ENCODE data around the gene ARHGEF28.

Gene ARHGEF28

DNA sequence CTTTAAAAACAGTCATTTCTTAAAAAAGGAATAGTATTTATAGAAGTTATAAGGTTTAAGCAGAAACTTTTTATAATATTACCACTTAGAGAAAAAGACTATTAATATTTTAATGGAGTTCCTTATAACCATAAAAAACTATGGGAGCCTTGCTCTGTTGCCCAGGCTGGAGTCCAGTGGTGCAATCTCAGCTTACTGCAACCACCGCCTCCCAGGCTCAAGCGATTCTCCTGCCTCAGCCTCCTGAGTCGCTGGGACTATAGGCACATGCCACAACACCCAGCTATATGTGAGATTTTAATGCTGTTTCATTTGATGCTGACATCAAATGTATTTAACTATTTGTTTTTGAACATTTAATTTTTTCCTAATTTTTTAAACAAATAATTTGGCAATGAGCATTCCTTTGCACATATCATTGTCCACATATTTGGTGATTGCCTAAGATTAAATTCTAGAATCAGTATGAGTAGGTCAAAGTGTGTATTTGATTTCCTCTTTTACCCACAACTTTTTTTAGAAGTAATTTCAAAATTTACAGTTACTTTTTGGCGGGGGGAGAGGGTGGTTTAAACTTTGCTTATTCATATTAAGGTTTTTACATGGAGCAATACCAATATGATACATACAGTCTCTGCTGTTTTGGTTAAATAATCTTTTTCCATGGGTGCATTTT is 235.5 kb downstream of the ARHGEF28 start:
- DNase-seq (ENCODE audit: low spot score), result no peak

GRCh38 chr5:73862796-73863195 is 236.8 kb downstream of the ARHGEF28 start:
- no peak for DNase-seq (ENCODE audit: low spot score)

GRCh38 chr5:73863876-73864275 is 237.9 kb downstream of the ARHGEF28 start:
- no peak for DNase-seq (ENCODE audit: low spot score)

GRCh38 chr5:73865315-73865714 is 239.3 kb downstream of the ARHGEF28 start:
- no peak for DNase-seq (ENCODE audit: low spot score)

GRCh38 chr5:73867345-73868335 is 241.6 kb downstream of the ARHGEF28 start:
- no peak for DNase-seq (ENCODE audit: low spot score)

DNA sequence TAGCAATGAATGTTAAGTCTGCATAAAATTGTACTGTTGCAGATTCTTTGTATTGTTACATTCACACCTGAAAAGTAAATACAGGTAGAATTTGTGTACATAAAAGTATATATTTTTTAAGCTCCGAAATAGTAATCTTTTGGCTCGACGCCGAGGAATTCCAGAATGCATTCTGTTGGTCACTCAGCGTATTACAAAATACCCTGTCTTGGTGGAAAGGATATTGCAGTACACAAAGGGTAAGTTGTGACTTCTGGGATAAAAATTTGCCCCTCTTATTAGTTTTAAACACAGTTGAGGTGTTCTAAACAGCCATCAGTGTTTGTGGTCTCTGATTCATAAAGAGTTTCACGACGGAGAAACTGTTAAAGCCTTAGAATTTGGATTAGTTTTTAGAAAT is 257.6 kb downstream of the ARHGEF28 start:
- no peak for DNase-seq (ENCODE audit: low spot score)

DNA sequence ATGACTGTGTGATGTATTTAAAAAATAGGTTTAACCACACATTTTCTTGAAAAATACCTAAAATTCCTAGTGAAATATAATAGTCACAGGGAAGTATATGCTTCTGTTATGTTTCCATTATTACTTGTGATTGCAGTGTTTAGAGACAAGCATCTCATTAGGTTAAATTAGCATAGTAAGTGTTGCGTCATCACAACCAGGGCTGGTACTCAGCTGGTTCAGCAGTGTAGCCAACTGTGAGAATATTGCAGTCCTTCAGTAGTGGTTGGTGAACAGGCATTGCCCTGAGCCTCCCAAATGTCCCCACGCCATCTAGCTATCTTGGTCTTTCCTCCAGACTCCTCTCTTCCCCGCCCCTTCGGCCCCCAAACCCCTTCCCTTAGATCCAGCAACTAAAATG is 261.7 kb downstream of the ARHGEF28 start:
- DNase-seq (ENCODE audit: low spot score), result no peak

DNA sequence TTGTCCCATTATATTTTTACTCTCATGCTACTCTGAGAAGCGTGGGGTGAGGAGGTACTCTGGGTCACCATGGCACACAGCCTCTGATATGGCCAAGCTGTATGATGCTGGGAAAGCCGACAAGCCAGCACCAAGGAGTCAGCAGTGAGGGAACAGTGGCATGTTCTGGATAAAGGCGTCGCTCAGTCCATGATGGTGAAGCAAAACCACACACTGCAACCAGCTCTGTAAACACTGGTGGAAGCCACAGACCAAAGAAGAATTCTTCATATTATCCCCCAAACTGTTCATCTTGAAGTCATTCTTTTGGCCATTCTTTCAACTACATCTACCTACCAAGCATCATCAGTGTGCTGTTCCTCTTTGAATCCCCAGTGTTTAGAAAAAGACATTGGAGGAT is 264.6 kb downstream of the ARHGEF28 start:
- no peak for DNase-seq (ENCODE audit: low spot score)

- DNase-seq (ENCODE audit: low spot score), result no peak
Measured at GRCh38 chr5:73892218-73892617, 266.2 kb downstream of the ARHGEF28 start.

GRCh38 chr5:73892806-73893205 is 266.8 kb downstream of the ARHGEF28 start:
- DNase-seq (ENCODE audit: low spot score), result no peak

GRCh38 chr5:73893813-73894212 is 267.8 kb downstream of the ARHGEF28 start:
- no peak for DNase-seq (ENCODE audit: low spot score)

DNA sequence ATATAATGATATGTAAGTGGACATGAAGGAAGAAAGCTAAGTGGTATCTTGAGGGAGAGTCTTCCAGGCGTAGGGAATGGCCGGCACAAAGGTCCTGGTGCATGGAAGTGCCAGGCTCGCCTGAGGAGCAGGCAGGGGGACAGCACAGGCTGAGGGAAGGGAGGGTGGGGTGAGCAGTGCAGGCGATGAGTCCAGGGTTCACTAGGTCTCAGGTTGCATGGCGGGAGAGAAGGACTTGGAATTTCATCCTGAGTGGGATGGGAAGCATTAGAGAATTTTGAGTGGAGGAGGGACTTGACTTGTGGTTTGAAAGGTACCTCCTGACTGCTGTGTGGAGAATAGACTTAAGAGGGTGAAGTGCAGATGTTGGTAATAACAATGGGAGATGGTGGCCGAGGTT is 268.9 kb downstream of the ARHGEF28 start:
- no peak for DNase-seq (ENCODE audit: low spot score)

DNA sequence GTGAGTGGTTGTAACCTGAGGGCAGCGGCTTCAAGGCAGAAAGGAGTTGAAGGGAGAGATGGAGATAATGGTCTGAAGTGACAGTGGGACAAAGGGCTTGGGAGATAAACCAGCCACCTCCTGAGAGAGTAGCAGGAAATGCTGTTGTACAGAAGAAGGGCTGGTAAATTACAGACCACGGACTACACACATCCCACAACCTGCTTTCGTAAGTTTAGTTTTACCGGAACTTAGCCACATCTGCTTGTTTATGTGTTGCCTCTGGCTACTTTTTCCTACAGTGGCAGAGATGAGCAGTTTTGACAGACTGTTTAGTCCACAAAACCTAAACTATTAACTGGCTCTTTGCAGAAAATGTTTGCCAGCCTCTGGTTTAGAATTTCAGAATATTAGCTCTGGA is 269.5 kb downstream of the ARHGEF28 start:
- no peak for DNase-seq (ENCODE audit: low spot score)

DNA sequence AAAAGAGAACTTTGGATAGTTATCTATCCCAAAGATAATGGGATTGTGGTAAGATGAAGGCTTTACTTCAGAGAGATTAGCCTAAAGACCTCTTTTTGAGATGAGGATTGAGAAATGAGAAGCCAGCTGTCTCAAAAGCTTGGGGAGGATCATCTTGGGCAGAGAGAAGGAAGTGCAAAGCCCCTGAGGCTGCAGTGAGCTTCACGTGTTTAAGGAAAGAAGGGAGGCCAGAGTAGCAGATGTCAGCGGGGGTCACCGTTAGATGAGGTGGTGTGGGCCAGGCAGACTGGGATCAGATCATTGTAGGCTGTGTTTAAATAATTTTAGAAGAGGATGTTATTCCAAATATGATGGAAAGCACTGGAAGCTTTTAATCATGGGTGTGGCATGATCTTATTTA is 270.1 kb downstream of the ARHGEF28 start:
- no peak for DNase-seq (ENCODE audit: low spot score)

DNA sequence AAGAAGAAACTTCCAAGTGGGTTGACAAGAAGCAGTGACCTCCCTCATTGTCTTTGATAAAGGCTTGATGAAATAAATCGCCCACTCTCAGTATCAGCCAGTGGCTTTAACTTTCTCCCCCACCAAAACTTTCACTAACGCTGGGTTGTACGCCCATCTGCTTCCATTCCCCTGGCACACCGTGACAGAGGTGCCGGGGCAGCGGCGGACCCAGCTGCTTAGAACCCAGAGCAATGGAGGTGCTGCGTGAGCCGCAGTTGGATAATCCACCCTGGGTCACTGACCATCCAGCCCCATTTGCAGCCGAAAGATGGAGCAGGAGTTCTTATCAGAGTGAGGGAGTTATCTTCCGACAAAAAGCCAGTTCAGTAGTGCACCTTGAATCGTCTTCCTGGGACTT is 270.7 kb downstream of the ARHGEF28 start:
- DNase-seq (ENCODE audit: low spot score), result no peak

DNA sequence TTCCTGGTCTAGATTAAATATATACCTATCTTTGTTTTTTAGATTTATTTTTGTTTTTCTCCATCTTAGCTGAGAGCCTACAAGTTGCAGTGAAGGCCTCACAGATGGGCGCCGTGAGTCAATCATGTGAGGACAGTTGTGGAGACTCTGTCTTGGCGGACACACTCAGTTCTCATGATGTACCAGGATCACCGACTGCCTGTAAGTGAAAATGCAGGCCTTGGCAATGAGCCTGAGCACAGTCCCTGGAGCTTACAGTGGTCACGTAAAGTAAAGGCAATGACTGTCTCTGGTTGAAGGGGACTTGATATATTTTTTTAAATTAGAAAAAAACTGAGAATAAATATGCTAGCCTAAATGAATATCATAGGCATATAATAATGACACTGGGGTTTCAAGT is 271.9 kb downstream of the ARHGEF28 start:
- no peak for DNase-seq (ENCODE audit: low spot score)

DNA sequence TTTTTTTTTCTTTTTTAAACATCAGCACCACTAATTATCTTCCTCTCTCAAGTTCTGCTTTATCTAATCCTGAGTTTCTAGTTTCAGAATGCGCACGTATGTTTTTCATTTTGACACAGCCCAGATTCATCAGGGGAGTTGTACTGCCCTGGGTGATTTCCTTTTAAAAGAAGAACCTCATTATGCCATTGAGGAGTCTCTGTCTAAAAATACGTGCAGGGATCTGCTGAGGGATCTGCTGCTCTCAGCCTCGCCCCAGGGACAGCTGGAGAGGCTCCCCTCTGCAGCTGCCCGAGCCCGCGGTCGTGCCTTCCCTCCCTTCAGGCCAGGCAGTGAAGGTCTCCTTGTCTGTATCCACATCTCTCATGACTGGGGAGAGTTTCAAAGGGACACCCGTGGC is 273.1 kb downstream of the ARHGEF28 start:
- no peak for DNase-seq (ENCODE audit: low spot score)

- no peak for DNase-seq (ENCODE audit: low spot score)
Measured at GRCh38 chr5:73899916-73900315, 273.9 kb downstream of the ARHGEF28 start.

DNA sequence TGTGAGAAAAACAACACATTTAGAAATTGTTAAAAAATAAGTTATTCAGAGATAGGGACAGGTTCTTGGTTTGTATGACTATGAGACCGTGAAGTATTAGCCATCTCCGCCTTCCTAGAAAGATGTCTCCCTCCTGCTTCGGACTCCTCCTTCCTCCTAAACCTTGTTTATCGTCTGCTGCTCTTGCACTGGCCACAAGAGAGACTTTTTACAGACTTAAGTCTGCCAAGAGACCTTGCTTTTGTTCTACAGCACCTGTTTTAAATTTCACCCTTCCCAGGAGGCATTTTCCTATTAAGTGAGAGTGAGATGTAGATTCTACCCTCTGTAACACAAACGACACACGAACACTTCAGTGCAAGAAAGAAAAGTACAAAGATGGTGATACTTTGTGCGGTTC is 274.6 kb downstream of the ARHGEF28 start:
- no peak for DNase-seq (ENCODE audit: low spot score)

- DNase-seq (ENCODE audit: low spot score), result peak; percentile 15
Measured at GRCh38 chr5:73901043-73901442, 275.0 kb downstream of the ARHGEF28 start.

DNA sequence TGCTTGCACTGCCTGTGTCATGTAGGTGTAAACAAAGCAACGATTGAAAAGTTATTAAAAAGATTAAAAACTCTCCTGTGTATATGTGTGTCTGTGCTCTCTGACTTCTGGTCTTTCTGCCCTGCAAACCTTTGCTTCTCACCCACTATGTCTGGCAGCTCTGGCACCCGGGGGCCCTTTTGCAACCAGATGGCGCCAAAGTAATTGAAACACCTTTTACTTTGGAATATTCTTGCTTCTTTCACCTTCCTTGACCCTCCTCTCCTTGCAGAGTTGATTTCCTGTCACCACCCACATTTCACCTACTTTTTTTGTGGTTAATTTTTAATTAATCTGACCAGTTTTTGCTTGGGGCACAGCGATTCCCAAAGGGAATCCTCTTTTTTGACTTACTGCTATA is 275.5 kb downstream of the ARHGEF28 start:
- DNase-seq (ENCODE audit: low spot score), result no peak

DNA sequence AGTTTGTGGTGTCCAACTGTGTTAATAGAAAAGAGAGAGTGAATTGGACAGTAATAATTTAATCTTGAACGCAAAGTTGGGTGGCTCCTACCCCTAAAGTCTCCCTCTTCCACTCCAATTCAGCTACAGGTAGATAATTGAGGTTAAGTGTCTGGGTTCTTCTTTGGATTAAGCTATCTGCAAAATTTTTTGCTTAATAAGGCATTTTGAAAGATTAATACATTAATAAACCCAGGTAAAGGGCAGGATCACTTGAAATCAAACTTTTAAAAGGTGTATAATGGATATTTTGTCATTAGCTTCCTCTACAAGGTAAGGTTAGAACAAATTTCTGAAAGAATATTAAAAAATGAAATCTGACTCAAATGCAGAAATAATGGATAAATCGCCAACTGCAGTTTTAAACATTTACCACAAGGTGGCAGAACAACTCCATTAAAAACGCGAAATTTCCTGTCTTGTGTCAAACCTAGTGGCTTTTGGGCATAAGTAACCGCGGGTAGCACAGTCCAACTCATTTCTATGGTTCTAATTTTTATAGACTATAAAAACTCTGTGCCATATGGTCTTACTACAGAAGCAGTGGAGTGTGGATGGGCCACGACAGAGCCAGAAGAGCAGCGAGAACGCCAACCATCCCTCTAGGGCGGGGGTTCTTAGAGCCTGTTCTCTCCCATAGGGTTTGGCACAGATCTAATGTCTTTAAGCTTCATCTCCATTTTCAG is 276.5 kb downstream of the ARHGEF28 start:
- peak; percentile 44 for DNase-seq (ENCODE audit: low spot score)

DNA sequence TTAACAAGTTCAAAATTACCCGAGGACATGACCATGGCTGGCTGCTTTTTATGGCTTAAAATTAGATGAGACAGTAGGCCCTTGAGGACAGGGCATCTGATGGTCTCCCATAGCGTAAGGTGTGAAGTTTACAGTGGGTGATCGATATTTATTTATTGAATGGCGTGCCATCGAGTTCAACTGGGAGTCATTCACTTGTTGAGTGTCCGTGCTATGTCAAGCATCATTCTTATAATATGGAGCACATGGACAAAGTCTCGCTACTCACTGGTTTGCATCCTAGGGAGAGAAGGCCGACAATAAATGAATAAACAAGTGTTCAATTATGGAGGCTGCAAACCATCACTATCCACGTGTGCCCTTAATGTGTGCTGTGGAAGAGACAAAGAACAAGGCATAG is 277.2 kb downstream of the ARHGEF28 start:
- no peak for DNase-seq (ENCODE audit: low spot score)
